Dermis microvascular lymphatic vessel endothelial cell (primary cell): ENCODE measurements around the gene PHLPP1. TPM values are rescaled to one million over a fixed set of nuclear protein-coding genes. Genes with fewer than 3 reads are reported as not detected.
"Not testable (repeated sequence)": the region's sequence is repeated elsewhere in the genome, so short reads cannot be mapped to it uniquely, and the experiment has no call there.

Experiments used
- DNase-seq, 2 donors: peaks; one replicate each; pipeline versions ENCODE4 v3.0.0 to v3.0.0-alpha.2; 2010; ENCODE audit warnings: low read depth in 2 of 2
- total RNA-seq: library from RNA; depleted of rRNA; stranded (reverse); fragments of >200 nt; gene quantifications from 2 replicates; pipeline ENCODE4 v1.2.1, GENCODE V29; 2014

Gene PHLPP1
- 4.4 TPM in 2 replicates for total RNA-seq

DNA sequence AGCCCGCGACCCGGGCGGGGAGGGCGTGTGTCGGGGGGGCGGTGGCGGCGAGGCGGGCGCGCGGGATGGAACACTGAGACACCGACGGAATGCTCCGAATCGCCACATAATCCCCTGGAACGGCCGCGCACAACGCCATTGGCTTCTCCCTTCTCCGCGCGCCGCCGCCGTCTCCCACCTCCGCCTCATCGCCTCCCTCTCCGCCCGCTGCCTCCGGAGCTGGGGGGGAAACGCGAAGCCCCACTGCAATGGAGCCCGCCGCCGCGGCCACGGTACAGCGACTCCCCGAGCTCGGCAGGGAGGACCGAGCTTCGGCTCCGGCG, at the start of gene PHLPP1:
Gene PHLPP1 (plus strand): TSS at position 106 of the 323 bp plus-strand sequence. CDS start 143 bp downstream, at position 249.
- no peak for DNase-seq

DNA sequence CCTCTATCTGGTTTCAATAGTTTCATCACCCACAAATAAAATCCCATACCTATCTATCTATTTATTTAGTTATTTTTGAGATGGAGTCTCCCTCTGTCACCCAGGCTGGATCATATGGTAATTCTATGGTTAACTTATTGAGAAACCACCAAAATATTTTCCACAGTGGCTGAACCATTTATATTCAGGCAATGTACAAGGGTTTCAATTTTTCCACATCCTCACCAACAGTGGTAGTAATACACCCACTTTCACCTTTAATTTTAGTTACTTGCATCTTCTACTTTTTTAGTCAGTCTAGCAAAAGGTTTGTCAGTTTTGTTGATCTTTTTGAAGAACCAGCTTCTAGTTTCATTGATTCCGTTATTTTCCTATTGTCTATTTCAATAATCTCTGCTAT, 46.1 kb upstream of the PHLPP1 start:
- no peak for DNase-seq

DNA sequence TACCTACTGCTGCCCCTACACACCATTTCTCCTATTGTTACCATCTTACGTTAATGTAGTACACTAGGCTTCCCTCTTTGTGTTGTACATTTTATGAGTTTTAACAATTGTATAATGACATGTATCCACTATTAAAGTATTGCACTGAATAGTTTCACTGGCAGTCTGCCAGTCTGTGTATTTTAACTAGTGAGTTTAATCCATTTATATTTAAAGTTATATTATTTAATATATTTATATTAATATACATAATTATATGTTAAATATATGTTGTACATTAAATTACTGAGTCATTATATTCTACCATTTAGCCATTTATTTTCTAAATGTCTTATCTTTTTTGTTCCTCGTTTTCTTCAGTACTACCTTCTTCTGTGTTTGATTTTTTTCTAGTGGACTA, 44.8 kb upstream of the PHLPP1 start:
- no peak for DNase-seq

DNA sequence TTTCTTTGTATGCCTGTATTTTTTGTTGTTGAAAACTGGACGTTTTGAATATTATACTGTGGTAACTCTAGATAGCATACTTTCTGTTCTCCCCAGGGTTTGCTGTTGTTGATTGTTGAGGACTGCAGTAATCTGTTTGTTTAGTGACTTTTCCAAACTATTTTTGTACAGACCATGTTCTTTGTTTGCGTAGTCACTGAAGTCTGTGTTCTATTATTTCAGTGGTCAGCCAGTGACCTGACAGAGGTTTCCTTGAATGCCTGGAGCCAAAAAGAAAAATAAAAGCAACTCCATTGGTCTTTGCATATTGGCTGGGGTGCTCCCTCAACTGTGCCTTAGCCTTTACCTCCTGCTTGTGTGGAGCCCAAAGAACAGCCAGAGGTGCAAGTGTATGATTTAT, 42.7 kb upstream of the PHLPP1 start:
- DNase-seq, result peak in 1 of 2 donors; percentile 15

DNA sequence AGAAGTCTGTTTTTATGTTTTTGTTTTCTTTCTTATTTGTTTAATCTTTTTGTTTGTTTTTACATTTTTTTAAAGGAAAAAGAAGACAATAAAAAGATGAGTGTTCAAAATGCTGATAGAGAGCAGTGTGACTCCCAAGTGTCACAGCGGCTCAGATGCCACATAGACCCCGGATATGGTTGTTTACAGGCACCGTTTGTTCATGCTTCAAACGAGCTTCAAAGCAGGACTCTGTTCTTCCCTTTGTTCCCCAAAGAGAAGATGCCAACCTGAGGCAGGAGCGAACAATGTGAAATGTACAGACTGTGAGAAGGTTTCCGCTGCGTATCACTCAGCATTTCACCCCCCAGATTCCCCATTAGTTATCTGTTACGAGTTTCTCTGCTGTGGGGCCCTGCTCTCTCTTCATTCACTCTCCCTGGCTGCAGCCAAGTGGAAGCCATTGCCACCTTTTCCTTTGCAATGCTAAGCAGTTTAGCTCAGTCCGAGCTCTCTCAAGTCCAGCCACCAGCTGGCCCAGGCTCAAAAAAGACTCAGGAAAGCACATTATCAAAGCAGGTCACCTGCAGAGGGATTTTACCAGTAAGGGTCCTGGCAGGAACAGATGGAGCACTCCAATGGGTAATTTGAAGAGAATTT, 36.4 kb upstream of the PHLPP1 start:
- DNase-seq, result no peak

DNA sequence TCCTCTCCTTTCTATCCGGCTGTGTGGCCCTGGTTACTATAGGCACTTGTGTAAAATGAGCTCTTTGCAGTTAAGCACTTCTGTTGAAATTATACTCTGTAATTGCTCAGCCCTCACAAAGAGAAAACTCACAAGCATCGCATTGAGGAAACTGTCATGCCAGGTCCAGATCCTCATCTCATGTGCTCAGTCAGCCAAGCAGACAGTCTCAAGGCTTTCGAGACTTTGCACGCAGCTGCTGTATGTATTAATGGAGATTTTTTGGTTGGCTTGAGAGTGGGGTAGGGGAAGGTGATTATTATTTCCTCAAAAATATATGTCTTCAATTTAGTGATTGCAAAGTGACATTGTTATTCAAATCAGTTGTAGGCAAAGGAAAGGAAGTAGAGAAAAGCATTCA, 33.0 kb upstream of the PHLPP1 start:
- DNase-seq, result no peak

DNA sequence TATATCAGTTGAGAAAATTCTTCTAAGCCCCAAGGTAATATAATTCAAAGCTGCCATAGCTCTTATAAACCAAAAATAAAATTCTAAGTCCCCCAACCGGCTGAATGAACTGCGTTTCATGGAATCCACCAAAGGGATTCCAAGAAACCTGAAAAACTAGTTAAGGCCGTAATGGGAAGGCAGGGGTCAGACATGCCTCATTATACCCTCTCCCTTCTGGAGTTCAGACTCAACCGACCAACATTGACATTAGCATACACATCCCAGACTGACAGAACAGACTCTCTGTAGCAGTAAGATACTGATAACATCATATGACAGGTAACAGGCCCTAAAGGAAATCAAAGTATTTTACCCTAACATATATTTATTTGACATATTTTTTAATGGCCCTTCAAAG, 31.4 kb upstream of the PHLPP1 start:
- no peak for DNase-seq

DNA sequence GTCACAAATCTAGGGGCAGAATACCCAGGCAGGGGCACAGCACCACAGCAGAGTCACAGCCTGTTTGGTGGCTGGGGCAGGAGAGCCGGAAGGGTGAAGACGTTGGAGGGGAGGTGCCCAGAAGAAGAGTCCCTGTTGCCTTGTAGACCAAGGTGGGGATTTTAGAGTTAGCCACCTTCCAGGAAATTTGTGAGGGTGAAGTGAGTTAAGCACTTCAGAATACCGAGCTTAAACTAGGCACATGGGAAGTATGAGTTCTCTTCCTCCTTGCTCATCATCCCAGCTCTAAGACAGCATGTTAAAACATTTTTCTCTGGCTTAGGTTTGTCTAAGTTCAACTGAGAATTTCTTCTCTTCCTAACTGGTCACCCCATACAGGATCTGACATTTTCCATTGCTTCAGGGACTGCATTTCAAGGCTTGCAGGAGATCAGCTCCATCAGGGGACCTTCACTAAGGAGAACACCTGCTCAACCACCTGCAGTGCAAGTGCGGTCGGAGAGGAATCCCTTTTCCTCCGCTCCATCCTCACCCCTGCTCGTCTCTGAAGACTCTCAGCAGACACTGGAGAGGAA, 26.5 kb upstream of the PHLPP1 start:
- DNase-seq, result no peak

DNA sequence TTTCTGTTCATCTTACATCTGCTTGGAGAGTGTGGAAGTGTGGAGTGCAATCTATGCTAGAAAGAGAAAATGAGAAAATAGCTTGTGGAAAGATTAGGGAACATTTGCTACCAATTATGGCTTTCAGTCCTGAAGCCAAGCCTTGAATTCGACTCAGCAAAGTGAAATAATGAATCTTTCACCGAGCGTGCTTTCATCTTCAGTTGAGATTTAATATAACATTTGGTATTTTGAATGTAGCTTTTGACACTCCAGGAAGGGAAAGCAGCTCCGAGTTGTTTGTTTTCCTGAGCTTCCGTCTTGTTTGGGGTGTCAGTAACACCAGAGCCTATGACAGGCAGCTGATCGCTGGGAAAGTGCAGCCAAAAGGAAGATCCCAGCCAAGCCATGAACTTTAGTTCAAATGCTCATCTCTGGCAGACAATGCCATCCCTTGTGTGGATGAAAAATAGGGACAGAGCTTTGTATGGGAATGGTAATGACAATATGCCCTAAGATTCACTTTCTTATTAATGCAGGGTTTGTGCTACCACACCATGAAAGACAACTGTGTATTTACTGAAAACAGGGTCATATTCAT, 25.0 kb upstream of the PHLPP1 start:
- DNase-seq, result no peak

DNA sequence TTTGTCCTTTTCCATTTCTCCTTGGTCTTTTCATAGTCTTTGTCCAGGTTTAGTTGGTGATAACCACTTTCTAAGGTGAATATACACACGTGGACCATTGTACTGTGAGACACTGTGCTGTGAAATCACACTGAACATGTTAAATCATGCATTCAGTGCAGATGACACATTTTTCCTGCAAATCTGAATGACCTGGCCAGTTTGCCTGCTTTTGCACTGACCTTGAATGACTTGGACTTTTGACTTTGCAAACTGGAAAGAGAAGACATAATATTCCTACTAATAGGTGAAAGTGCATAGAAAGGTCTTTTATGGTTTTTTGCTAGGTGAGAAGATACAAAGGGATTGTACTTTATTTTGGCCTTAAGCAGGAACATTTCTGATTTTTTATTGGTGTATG, 21.7 kb upstream of the PHLPP1 start:
- DNase-seq, result no peak

DNA sequence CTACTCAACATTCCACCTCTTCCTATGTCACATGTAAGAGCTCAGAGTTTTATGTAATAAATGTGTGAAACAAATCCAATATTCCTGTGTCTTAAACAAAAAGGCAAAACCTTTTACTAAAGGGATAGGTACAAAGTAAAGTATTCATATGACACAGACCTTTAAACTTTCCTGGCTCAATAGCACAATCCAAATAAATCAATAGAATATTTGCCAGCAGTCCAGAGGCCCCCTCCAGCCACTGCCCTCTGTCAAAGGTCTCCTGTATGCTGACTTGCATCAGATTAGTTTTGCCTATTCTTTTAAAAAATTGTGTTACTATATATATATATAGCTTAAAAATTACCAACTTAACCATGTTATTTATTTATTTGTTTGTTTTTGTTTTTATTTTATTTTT, 17.7 kb upstream of the PHLPP1 start:
- no peak for DNase-seq

DNA sequence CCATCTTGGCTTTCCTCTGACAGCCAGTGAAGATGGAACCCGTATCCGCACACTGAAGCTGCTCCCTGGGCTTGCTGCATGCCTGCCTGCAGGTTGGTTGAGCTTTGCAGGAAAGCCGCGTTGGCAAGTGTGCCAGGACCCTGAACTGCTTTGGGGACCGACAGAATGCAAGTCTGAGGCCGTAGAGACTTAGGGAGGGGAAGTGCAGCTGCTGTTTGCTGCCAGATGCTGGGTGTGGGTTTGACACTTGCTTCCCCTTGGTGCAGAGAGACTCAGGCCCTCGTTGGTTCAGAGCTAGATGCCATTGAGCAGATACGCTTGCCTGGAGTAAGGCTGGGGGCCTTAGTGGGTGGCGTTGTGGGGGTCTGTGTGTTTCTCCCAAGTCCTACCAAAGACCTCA, 13.1 kb upstream of the PHLPP1 start:
- DNase-seq, result no peak

DNA sequence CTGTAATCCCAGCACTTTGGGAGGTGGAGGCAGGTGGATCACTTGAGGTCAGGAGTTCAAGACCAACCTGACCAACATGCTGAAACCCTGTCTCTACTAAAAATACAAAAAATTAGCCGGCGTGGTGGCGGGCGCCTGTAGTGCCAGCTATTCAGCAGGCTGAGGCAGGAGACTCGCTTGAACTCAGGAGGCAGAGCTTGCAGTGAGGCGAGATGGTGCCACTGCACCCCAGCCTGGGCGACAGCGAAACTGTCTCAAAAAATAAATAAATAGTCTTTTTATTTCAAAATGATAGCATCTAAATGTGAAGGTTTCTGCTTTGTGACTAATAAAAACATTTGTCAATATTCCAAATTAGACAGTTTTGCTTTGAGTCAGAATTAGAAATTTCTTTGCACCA, 8.5 kb upstream of the PHLPP1 start:
- not testable (repeated sequence) for DNase-seq

DNA sequence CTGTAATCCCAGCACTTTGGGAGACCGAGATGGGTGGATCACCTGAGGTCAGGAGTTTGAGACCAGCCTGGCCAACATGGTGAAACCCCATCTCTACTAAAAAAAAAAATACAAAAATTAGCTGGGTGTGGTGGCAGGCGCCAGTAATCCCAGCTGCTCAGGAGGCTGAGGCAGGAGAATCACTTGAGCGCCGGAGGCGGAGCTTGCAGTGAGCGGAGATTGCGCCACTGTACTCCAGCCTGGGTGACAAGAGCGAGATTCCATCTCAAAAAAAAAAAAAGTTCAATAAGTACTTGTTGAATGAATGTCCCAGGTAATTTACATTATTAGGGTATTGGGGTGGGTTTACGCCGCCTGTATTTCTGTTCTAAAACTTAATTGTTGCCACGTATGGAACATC, 5.4 kb upstream of the PHLPP1 start:
- not testable (repeated sequence) for DNase-seq

DNA sequence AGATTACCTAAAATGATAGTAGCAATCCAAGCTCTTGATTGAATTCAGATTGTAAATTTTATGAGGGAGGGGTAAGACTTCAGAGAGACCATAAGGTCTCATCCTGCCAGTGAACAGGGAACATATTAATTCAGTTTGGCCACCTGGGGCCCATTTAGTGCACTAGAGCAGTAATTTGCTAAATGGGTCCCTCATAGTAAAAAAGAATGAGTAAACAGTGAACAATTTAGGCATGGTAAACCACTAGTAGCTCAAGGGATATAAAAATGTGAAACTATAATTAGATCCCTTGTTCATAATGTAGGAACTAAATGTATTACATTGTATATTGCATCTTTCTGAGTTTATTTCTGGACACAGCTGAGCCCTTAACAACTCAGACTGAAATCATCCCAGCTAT, 4.9 kb upstream of the PHLPP1 start:
- DNase-seq, result no peak

DNA sequence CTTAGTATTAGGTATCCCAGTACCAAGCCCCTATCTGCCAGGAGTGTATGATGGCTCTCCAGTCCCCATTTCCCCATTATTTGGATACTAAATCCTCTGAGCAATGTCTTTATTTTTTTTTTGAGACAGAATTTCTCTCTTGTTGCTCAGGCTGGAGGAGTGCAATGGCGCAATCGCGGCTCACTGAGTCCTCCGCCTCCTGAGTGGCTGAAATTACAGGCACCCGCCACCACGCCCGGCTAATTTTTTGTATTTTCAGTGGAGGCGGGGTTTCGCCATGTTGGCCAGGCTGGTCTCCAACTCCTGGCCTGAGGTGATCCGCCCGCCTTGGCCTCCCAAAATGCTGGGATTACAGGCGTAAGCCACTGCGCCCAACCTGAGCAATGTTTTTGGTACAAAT, 3.6 kb upstream of the PHLPP1 start:
- no peak for DNase-seq

DNA sequence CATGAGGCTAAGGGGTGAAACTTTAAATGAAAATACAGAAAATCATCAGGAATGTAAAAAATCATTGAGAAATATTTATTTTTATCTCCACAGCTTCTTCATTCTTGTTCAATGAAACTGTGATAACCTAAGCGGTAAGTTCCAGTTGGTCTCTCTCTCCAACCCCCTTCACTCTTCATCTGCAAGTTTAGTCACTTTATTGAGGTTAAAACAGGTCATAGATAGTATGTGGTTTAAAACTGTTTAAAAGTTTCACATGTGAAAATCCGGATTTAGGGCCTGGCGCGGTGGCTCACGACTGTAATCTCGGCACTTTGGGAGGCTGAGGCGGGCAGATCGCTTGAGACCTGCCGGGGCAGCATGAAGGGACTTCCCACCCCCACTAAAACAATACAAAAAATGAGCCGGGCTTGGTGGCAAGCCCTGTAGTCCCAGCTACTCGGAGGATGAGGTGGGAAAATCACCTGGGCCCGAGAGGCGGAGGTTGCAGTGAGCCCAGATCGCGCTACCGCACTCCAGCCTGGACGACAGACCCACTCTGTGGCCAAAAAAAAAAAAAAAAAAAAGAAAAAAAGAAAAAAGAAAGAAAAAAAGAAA, 1.6 kb upstream of the PHLPP1 start:
- no peak for DNase-seq

DNA sequence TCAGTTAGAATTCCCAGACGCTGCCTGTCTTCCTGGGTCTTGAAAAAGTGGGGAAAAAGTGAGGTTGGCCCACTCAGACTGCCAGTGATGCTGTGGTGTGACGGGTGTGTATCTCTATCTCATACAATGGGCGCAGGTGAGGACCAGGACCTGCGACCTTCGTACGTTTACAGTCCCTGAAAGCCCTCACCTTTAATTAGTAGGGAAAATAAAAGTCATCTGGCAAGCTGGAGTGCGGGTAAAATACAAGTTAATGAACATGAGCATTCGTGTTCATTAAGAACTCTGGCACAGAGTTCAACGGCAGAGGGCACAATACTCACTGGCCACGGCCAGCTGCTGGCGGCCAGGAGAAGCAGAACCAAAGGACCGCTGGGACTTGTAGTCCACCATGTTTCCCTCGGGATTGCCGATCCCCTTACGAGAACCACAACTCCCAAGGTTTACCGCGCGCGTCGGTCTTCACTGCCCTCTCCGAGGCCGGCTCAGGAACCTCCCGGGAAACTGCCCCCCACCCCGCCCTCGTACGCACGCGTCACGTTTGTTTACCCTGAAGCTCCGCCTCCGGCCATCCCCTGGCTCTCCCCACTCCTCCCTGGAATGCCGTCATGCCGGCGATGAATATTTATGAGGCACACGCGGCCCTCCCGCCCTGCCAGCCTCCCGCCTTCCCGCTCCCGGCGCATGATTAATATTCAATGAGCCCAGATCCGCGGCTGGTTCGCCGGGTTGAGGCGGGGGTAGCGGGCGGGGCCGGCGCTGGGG, 488 bp upstream of the PHLPP1 start:
- peak; percentile 100 for DNase-seq

DNA sequence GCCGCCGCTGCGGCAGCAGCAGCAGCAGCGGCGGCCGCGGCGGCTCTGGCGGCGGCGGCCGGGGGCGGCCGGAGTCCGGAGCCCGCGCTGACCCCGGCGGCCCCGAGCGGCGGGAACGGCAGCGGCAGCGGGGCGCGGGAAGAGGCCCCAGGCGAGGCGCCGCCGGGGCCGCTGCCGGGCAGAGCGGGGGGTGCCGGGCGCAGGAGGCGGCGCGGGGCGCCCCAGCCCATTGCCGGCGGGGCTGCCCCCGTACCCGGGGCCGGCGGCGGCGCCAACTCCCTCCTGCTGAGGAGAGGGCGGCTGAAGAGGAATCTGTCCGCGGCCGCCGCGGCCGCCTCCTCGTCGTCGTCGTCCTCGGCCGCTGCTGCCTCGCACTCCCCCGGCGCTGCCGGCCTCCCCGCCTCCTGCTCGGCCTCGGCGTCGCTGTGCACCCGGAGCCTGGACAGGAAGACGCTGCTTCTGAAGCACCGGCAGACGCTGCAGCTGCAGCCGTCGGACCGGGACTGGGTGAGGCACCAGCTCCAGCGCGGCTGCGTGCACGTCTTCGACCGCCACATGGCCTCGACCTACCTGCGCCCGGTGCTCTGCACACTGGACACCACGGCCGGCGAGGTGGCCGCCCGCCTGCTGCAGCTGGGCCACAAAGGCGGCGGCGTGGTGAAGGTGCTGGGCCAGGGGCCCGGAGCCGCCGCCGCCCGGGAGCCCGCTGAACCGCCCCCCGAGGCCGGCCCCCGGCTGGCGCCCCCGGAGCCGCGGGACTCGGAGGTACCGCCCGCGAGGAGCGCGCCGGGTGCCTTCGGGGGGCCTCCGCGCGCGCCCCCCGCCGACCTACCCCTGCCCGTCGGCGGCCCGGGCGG, 646 bp downstream of the PHLPP1 start:
- peak in 1 of 2 donors; percentile 66 for DNase-seq

DNA sequence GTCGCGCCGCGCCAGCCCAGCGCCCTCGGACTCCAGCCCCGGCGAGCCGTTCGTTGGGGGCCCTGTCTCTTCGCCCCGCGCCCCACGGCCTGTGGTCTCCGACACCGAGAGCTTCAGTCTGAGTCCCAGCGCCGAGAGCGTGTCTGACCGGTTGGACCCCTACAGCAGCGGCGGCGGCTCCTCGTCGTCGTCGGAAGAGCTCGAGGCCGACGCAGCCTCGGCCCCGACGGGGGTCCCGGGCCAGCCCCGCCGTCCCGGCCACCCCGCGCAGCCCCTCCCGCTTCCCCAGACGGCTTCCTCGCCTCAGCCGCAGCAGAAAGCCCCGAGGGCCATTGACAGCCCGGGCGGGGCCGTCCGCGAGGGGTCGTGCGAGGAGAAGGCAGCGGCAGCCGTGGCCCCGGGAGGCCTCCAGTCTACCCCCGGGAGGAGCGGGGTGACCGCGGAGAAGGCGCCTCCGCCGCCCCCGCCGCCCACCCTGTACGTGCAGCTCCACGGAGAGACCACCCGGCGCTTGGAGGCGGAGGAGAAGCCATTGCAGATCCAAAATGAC, 1.4 kb downstream of the PHLPP1 start:
- peak in 1 of 2 donors; percentile 48 for DNase-seq
